GF-D8 (cell line): ENCODE data around the gene FAM168A.

Experiments
- DNase-seq: peaks from one replicate; lab custom pipeline; 2025; lab: John Stamatoyannopoulos, UW

FAM168A gene

DNA sequence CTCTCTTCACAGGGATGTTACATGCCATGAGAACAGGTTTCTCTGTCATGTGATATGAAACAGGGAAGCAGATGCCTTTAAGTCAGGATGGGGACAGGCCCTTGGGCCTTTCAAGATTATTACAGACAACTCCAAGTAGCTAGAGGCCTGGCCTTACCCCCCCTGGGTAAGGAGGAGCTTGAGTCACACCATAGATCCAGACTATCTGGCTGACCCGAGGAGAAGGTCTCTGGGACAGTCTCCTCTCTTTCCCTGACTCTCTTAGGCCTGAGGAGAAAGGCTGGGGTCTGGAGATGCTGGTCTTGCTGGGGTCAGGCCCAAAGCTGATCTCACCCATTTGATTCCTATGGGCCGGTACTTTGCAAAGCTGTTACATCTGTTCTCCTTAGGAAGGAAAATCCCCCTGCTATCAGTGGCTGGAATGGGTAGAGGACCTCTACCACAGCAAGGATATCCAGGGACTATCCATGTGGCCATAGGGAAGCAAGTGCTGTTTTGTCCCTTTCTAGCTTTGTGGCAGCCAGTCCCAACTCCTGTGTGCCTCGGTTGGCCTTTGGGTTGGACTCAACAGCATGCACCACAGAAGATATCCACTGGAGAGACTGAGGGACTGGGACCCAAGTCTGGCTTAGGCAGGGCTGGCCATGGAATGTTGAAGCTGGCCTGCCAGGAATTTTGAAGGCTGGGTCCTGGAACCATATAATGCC lies 196.5 kb downstream of the FAM168A start:
- DNase-seq = no peak

DNA sequence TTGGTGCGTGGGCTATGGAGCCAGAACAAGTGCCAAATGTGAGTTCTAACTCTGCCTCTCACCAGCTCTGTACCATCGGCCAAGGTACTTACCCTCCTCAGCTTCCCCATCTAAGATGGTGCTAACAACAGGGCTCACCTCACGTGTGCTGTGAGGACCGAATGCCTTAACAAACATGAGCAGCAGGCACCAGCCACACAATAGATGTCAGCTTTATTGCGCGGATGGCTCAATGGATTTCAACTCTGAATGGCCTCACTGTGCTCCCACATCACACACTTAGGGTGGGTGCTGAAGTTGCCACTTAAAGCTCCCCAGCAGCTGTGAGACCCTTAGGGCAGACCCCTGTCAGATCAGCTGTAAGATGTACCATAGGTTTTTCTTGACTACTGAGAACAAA lies 197.6 kb downstream of the FAM168A start:
- no peak for DNase-seq

DNA sequence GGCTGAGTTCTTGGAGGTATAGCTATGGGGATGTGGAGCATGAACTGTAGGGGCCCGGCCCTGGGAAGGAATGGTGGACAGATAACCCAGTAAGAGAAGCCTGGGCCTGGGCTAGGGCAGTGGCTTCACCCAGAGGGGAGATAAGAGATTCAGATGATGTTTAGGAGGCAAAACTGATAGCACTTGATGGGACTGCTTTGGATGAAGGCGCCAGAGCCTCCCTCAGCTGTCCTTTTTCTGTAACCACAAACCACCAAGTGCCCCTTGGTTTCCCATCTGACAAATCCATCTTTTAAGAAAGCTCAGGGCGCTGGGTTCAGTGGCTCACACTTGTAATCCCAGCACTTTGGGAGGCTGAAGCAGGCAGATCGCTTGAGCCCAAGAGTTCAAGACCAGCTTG lies 198.3 kb downstream of the FAM168A start:
- DNase-seq = no peak

DNA sequence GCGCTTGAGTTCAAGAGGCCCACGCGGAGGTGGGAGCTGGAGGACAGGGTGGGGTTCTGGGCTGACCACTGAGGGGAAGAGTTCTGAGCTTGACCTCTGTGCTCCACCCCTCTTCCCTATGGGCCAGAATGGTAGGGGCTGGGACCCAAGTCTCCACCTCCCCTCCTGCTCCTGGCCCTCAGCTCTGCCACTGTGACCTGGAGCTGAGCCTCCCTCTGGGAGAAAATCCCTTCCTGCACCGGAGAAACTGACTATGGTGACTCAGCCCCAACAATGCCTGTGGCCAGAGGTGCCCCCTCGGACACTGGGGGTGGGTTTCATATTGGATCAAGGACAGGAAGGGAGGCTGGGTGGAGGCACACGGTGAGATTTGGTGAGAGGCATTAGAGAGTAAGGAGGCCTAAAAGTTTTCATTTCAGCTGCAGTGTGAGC lies 198.7 kb downstream of the FAM168A start:
- no peak for DNase-seq

DNA sequence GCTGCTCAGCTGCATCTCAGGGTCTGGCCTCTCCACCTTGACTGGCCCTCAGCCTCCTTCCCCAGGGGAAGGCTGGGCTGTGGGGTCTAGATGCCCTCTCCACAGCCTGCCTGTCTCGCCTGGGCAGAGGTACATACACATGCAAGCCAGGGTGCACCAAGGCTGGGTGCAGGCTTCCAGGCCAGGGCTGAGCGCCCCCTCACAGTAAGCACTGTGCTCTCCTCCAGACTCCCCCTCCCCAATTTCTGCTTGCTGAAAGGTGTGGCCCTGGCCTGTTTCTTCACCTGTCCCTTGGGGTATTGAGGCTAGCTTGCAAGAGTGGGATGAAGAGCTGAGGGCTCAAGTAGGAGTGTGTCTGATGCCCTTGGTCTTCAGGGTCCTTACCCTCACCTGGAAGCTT lies 199.2 kb downstream of the FAM168A start:
- no peak for DNase-seq

DNA sequence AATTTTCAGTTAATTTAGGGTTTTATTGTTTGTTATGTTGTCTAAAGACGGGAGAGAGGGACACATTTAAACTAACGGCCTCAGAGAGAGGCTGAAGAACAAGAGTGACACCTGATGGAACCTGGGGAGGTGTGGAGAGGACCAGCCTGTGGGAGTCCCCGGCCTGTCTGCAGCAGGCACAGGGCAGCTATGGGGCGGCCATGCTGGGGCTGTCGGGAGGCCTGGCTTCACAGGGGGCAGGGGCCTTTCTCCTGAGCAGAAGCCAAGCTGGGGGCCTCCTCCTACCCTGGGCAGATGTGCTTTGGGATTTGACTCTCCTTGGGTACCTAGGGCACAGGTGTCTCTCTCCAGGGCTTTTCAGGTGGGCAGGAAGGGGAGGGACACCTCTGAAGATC lies 199.8 kb downstream of the FAM168A start:
- no peak for DNase-seq

DNA sequence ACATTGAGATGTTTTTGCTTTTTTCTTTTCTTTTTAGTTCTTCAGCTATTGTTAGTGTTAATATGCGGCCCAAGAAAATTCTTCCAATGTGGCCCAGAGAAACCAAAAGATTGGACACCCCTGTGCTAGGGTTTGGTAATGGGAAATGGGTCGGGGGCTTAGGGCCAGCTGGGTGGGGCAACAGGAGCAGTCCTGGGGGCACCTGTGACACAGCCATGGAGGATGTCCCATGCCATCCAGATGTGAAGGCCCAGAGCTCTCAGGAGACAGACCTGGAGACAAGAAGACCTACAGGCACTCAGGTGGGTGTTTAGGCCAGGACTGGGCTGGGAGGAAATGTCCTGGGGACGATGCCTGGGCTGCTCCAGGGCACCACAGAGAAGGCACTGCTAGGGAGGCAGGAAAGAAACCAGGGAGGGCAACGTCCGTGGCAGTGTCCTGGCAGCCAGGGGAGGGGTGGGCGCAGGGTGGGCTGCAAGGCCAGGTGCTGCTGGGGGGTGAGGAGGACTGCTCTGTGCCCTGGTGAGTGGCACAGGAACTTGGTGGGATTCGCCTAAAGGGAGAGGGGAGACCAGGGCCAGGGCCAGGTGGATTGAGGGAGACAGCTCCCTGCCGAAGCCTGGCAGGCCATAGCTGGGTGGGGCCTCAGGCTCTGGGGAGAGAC lies 200.3 kb downstream of the FAM168A start:
- no peak for DNase-seq

DNA sequence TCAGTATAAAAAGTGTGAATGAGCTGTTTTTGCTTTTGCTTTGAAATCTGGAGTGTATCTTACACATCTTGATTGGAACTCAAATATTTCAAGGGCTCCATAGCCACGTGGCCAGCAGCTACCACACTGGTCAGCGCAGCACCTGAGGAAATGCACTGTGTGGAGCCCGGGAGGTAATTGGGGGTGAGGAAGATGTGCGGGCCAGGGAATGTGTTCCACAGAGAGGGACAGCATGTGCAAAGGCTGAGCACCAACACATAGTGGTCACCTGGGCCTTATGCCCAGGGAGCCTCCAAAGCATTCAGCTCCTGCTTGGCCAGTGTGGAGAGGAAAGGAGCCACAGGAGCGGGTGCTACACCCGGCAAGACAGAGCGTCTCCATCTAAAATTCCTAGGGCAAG lies 200.9 kb downstream of the FAM168A start:
- no peak for DNase-seq

DNA sequence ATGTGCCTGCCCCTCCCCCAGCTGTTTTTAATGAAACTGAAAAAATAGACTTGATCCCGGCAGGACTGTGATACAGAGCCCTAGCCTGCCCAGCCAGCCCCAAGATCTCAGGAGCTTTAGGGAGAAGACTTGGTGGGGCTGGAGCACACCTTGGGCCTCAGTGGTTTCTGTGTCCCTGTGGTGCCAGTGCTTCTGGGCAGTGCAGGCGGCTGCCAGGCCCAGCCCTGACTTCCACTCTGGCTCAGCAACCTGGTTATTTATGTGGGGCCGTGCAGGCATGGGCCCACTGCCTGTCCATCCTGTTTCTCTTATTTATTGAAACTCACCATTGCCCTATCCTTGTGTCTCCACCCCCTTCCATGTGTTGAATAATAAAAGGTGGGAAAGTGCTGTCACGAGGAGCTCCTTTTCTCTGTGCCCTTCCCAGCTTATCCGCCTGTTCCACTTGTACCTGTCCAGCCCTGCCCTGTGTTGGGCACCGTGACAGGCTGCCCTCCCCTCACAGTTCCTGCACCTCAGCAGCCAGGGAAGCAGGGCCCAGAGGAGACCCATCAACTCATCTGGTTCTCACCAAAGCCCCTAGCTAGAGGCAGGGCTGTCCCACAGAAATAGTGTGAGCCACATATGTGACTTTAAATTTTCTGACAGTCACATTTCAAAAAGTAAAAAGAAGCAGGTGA lies 201.5 kb downstream of the FAM168A start:
- DNase-seq = no peak

DNA sequence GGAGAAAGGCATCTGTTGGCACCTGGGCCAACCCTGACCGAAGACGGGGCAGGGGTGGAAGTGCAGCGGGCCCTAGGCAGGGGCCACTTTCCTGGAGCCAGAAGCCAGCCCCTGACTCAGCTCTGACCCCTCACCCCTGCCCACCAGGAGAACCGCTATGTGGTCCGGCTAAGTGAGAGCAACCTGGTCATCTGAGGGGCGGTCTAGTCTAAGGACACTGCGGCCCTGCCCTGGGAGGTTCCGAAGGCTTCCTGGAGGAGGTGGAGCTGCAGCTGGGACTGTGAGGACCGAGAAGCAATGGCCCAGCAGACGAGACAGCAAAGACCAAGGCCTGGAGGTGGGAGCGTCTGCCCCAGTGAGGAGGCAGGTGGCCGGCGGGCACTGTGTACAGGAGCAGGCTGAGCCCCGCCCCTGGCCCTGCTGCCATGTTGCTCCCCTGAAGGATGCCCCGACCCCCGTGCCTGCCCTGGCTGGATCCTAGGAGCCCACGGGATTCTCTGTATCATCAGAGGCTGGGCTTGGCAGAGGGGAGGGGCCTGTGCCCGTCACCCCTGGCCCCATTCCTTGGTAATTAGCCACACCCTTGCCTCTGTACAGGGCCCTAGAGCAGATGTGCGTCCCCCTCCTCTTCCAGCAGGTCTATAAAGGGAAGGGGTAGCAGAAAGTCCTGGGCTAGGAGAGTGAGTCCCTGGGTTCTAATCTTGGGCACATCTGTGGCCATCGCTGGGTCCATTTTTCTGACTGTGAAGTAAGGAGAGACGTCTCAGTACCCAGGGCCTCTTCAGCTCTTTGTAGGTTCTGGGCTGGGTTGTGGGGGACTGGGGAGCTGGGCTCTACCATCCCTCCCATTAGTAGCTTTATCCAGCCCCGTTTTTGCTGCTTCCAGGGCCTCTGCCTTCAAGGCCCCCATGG lies 202.4 kb downstream of the FAM168A start:
- DNase-seq = no peak

DNA sequence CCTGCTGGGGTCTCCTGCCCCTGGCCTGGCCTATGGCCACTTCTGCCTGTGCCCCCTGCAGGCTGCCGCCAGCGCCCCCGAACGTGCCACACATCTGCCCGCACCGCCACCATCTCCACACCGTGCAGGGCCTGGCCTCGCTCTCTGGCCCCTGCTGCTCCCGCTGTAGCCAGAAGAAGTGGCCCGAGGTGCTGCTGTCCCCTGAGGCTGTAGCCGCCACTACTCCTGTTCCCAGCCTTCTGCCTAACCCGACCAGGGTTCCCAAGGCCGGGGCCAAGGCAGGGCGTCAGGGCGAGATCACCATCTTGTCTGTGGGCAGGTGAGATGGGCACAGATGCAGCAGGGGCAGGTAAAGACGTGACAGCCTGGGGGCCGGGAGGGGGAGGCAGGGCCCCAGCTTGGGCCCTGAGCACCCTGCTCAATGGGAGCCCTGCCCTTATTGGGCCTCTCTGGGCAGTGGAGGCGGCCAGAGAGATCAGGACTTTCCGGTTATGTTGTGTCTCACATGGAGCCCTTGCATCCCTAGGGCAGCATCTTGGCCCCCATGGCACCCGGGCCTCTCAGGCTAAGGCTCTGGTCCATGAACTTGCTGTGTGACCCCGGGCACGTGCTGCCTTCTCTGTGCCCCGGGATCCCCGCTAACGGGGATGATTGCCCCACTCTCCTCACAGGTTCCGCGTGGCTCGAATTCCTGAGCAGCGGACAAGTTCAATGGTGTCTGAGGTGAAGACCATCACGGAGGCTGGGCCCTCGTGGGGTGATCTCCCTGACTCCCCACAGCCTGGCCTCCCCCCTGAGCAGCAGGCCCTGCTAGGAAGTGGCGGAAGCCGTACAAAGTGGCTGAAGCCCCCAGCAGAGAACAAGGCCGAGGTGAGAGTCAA lies 203.3 kb downstream of the FAM168A start:
- DNase-seq = no peak

DNA sequence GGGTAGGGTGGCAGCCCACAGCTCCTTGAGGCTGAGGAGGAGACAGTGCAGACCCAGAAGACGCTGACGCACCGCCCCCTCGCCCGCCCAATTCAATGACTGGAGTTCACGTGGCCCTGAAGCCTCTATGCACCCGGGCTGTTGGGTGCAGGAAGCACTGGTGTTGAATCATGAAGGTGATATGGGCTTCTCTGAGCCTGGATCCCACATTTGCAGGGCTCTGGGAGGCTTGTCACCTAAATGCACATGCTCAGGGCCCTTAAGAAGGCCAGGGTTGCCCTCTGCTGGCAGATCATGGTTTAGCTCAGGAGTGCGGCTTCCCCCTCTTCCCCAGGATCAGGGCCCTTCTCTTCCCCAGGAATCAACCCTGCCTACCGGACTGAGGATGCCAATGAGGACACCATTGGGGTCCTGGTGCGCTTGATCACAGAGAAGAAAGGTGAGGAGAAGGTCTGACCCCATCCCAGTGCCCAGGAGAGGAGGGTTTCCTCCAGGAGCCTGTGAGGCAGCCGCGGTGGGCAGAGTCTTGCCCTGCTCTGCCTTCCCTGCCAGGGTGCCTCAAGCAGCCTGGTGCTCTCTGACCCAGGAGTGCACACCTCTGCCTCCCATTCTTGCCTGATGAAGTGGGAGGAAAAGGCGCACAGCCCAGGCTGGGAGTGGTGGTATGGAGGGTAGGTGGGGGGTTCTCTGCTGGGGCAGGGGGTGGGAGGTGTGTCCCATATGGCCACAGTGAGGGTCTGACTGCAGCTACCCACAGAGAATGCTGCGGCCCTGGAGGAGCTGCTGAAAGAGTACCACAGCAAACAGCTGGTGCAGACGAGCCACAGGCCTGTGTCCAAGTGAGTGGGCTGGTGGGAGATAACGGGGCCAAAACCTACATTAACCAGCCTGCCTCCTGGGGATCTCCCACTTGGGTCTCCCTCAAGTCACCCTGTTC lies 204.2 kb downstream of the FAM168A start:
- peak; percentile 34 for DNase-seq

DNA sequence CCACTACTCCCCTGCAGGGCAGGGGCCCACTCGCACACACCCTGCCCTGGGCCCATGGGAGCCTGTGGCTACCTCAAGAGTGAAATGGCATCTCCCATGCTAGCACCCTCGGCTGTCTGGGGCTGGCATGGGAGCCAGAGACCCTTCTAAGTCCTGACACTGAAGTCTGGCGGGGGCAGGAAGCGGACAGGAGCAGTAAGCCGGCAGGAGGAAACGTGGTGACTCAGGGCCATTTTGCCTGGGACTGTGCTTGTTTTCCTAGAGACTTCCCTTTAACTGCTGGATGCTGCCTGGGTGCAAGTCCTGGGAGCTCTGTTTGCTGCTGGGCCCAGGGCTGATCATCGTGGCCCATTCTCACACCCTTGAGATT lies 204.9 kb downstream of the FAM168A start:
- DNase-seq = no peak

DNA sequence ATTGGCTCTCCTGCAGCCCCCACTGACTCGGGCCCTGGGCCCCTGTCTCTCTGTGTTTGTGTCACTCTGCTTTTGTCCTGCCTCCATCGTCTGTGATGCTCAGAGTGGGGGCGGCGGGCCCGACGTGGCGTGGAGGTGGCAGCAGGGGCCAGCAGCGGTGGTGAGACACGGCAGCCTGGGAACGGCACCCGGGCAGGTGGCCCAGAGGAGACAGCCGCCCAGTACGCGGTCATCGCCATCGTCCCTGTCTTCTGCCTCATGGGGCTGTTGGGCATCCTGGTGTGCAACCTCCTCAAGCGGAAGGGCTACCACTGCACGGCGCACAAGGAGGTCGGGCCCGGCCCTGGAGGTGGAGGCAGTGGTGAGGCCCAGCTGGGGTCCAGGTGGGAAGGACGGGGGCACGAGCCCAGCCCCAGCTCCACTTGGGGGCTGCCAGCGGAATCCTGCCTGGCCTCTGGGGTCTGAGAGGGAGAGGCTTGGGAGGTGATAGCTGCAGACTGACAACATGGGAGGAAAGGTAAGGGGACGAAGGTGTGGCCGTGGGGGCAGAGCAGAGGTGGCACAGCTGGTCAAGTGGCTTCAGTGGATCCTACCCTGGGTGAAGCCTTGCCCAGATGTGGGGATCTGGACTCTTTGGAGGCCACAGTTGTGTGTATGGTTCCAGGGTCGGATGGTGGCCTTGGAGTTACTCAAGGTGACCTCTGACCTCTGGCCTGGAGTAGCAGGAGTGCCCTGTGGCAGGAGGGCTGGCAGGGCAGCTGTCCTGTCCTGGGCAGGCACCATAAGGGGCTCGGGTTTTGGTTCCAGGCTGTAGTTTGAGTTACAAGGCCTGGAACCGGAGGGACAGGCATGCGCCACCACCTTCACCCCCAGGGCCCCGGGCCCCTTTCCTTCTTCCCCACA lies 205.6 kb downstream of the FAM168A start:
- DNase-seq = no peak

DNA sequence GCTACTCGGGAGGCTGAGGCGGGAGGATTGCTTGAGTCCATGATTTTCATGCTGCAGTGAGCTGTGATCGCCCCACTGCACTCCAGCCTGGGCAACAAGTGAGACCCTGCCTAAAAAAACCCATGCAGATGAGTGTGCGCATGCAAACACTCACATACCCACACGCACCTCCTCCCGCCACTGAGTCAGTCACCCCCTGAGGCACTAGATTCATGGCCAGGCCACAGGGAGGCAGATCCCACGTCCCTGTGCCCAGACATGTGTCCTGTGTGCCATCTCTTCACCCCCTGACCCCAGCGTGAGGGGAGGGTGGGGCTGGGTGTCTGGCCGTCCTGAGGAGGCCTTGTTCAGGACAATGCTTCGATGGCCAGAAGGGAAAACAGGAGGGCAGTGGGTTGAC lies 206.2 kb downstream of the FAM168A start:
- no peak for DNase-seq

DNA sequence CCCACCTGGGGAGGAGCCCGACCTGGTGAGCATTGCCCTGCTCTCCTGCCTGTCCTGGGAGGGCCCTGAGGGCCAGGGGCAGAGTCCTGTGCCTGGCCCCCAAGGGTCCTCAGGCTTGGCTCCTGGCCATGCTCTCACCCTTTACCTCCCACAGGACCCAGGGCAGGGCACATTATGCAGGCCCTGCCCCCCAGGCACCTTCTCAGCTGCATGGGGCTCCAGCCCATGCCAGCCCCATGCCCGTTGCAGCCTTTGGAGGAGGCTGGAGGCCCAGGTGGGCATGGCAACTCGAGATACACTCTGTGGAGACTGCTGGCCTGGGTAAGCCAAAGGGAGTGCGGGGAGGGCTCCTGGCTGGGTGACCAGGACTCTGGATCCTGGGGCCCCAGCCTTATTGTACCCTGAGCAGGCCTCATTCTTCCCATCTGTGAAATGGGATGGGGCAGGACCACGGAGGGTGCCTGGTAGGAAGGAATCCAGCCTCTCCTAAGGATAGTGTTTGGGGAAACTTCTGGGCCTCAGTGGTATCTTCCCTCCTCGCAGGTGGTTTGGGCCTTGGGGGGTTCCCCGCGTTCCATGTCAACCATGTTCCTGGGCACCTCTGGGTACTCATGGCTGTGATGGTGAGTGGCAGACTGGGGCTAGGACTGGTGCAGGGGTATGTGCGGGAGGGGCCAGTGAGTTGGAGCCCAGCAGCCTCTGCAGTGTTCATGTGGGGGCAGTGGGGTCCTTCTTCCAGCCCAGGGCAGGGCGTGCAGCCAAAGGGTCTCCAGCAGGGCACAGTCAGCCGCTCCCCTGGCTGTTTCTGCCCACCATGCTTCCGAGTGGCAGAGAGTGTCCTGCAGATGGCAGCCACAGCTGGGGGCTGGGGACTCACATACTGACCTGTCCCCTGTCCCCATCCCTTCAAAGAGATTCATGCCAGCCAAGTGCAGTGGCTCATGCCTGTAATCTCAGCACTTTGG lies 207.0 kb downstream of the FAM168A start:
- DNase-seq = no peak

DNA sequence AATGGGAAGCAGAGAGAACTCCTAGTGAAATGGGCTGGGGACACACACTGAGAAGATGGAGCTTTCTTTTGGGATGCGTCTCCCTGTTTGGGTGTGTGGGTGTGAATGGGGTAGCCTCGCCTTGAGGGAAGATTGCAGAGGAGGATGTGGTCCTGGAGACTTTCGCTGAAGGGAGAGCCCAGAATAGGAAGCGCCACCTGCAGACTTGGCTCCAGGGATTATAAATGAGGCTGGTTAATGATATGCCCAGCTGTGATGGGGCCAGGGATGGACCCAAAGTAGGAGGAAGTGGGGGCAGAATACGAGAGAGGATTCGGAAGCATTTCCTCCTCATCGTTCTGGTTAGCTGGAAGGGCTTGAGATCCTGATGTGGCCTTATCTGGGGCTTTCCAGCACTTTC lies 208.0 kb downstream of the FAM168A start:
- DNase-seq = no peak

DNA sequence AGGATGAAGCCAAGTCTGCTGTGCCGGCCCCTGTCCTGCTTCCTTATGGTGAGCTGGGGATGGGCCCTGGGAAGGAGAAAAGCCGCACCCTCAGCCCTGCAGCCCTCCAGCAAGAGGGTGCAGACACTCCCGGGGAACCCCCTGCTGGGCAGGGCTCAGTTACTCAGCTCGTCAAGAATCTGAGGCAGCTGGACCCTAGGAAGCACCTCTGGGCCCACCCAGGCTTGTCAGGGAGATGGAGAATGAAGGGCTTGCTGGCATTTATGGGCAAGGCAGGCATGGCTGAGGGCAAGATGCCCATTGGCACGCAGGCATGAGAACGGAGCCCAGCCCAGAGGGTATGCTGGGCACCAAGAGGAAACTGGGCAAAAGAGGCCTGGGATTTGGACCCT lies 208.8 kb downstream of the FAM168A start:
- no peak for DNase-seq
